ENCODE results near the gene ATP8A2. TPM values are rescaled to one million over a fixed set of nuclear protein-coding genes. Genes with fewer than 3 reads are reported as not detected.
A peak's percentile ranks its signal among the peaks of the same experiment; 100 is the strongest.

ATP8A2 gene
- polyA plus RNA-seq, 6 donors from 2014 or later = 0.03 TPM; not detected in 5

GRCh38 chr13:25371158-25371874, 458 bp upstream of the ATP8A2 start:
- H3K27me3 Mint-ChIP-seq = peaks cover 71 to 76% (median 71%) of the 10 kb centered on the region in 3 donors
- no peaks in the 10 kb centered on the region for H3K36me3 Mint-ChIP-seq
- H3K4me1 Mint-ChIP-seq = peaks cover 4 to 9% (median 8%) of the 10 kb centered on the region in 3 donors
- DNase-seq (no peak), ATAC-seq (ENCODE audit: low read depth in 2 of 2) (no peak)
- H3K9me3 Mint-ChIP-seq = peaks cover 0 to 3% (median 0%) of the 10 kb centered on the region in 7 donors
- H3K27ac Mint-ChIP-seq = no peak overlapping the region
- H3K4me3 Mint-ChIP-seq = peak overlapping the region; percentile 38 to 84 (median 67)

DNA sequence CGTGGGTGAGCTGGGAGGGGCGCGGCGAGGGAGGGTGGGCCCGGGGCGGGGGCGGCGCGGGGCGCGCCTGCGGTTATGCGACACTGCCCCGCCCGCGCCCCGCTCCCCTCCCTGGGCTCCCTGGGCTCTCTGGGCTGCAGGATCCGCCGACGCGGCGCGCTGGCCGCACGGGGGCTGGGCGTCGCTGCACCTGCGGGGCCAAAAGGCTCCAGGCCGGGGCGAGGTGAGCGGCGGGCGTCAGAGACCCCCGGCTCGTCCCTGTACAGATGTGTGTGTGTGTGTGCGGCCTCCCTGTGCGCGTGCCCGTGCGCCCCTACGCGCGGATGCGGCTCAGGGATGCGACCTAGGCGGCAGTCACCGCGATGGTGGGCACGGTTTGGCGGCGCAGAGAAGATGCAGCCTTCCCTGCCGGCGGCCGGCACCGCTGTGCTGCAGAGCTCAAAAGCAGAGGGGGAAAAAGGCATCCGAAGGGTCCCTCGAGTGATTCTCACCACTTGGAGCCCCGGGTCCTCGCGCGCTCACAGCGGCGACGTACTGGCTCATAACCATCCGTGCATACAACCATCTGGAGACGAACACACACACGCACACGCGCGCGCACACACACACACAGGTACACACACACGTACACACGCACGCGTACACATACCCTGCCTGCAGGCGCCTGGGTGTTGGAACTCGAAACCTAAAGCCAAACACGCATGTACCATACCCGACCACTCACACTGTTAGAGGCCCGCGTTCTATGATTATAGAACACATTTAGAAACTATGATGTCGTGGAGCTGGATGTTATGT, 709 bp downstream of the ATP8A2 start:
- no peak overlapping the region for H3K27ac Mint-ChIP-seq
- H3K27me3 Mint-ChIP-seq = peaks cover 67 to 71% (median 70%) of the 10 kb centered on the region in 3 donors
- H3K4me1 Mint-ChIP-seq = peaks cover 4 to 9% (median 8%) of the 10 kb centered on the region in 3 donors
- DNase-seq (no peak), ATAC-seq (ENCODE audit: low read depth in 2 of 2) (peak in 1 of 2 donors; percentile 18)
- H3K36me3 Mint-ChIP-seq = no peaks in the 10 kb centered on the region
- H3K4me3 Mint-ChIP-seq = peak overlapping the region in 5 of 8 donors; percentile 22 to 80 (median 49)
- H3K9me3 Mint-ChIP-seq = peaks cover 0 to 3% (median 0%) of the 10 kb centered on the region in 7 donors

DNA sequence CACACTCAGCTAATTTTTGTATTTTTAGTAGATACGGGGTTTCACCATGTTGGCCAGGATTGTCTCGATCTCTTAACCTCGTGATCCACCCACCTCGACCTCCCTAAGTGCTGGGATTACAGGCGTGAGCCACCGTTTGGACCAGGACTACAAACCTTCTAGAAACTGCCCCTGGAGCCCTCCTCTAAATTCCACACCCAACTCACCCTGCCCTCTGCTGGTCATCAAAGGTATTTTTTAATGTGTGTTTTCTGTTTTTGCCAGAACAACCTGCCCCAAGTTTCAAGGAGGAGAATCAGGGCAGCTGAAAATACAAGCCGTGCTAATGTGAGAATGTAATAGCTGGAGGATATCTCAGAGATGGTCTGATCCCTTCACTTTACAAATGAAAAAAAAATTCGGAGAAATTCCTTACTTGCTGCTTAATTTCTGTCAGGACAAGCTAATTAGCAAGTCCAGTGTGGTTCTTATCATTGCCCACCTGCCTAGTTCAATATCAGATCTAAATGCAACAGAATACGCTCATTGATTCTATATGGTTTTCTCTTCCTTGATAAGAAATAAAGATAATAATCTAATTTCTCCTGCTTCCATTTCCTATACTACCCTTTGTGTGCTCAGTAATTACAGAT, 4.1 kb downstream of the ATP8A2 start:
- no peak for ATAC-seq (ENCODE audit: low read depth in 2 of 2)
- Mint-ChIP-seq H3K9me3 (peaks cover 0 to 3% (median 0%) of the 10 kb centered on the region in 7 donors), H3K27me3 (peaks cover 46 to 63% (median 59%) of the 10 kb centered on the region in 3 donors), H3K36me3 (no peaks in the 10 kb centered on the region), H3K4me3 (no peak overlapping the region), H3K4me1 (peaks cover 4 to 8% (median 4%) of the 10 kb centered on the region in 3 donors), H3K27ac (no peak overlapping the region)
- peak; percentile 43 for DNase-seq

DNA sequence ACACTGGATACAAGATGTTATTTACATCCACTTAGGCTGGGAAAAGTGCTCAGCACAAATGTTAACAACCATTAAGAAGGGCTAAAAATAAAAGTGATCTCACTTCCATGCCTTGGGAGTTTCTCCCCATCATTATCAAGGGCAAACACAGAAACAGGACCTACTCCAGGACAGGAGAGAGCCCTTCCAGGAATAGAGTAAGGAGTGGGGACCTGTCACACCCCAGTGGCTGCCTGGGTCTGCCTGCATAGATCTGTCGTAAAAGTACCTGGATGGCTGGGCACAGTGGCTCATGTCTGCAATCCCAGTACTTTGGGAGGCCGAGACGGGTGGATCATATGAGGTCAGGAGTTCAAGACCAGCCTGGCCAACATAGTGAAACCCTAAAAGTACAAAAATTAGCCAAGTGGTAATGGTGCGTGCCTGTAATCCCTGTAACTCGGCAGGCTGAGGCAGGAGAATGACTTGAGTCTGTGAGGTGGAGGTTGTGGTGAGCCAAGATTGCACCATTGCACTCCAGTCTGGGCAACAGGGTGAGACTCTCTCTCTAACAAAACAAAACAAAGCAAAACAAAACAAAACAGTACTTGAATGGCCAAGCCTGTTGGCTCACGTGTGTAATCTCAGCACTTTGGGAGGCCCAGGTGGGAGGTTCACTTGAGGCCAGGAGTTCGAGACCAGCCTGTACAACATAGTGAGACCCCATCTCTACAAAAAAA, 5.6 kb downstream of the ATP8A2 start:
- Mint-ChIP-seq H3K27me3 (peaks cover 47 to 66% (median 61%) of the 10 kb centered on the region in 3 donors), H3K4me3 (no peak overlapping the region), H3K4me1 (peaks cover 0 to 4% (median 1%) of the 10 kb centered on the region in 3 donors), H3K36me3 (no peaks in the 10 kb centered on the region), H3K27ac (no peak overlapping the region), H3K9me3 (no peaks in the 10 kb centered on the region)
- ATAC-seq (ENCODE audit: low read depth in 2 of 2) = no peak
- no peak for DNase-seq

DNA sequence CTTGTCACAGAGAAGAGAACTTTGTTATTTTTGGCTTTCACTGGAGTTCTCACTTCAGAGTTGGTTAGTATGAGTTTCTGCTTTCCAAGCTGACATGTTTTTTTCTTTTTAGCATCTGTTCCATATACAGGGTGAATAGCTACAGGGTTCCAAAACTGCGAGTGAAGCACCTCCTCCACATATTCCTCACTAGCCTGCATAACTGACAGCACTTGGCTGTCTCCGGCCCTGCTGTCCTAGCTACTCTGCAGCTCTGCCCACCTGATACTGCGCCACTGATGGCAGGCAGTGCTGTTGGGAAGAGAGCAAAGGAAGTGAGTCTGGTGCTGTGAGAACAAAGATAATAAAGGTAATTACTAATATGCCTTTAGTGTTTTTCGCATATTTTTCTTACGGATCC, 6.8 kb downstream of the ATP8A2 start:
- H3K27ac Mint-ChIP-seq = no peak overlapping the region
- H3K4me1 Mint-ChIP-seq = peaks cover 0 to 4% (median 1%) of the 10 kb centered on the region in 3 donors
- H3K4me3 Mint-ChIP-seq = no peak overlapping the region
- H3K27me3 Mint-ChIP-seq = peaks cover 41 to 58% (median 56%) of the 10 kb centered on the region in 3 donors
- H3K9me3 Mint-ChIP-seq = no peaks in the 10 kb centered on the region
- H3K36me3 Mint-ChIP-seq = no peaks in the 10 kb centered on the region
- ATAC-seq (ENCODE audit: low read depth in 2 of 2) = no peak
- no peak for DNase-seq

- Mint-ChIP-seq H3K4me1 (peaks cover 0 to 4% (median 1%) of the 10 kb centered on the region in 3 donors), H3K36me3 (no peaks in the 10 kb centered on the region), H3K4me3 (no peak overlapping the region), H3K9me3 (no peaks in the 10 kb centered on the region), H3K27ac (no peak overlapping the region), H3K27me3 (peaks cover 40 to 58% (median 52%) of the 10 kb centered on the region in 3 donors)
- no peak for ATAC-seq (ENCODE audit: low read depth in 2 of 2)
- DNase-seq = no peak
These were observed 7.2 kb downstream of the ATP8A2 start for GRCh38 chr13:25379011-25379410.

DNA sequence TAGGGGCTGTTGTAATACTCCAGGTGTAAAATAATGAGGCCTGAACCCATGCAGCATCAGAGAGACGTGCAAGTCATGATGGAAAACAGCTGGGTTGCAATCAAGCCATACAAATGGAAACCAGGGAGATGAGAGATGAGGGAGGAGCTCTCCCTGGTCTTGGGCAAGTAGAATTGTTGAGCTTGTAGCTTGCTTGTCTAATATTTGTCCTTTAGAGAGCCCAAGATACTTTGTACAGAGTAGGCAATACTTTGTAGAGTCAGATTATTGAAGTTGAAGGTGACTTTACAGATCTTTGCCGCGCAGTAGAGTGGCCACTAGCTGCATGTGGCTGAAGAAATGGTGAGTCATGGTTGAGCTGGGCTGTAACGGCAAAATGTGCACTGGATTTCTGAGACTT, 8.3 kb downstream of the ATP8A2 start:
- Mint-ChIP-seq H3K27ac (no peak overlapping the region), H3K4me1 (peaks cover 0 to 4% (median 1%) of the 10 kb centered on the region in 3 donors), H3K4me3 (no peak overlapping the region), H3K36me3 (no peaks in the 10 kb centered on the region), H3K27me3 (peaks cover 35 to 59% (median 52%) of the 10 kb centered on the region in 3 donors), H3K9me3 (peaks cover 0 to 4% (median 0%) of the 10 kb centered on the region in 7 donors)
- no peak for ATAC-seq (ENCODE audit: low read depth in 2 of 2)
- no peak for DNase-seq

GRCh38 chr13:25380741-25381324, 9.1 kb downstream of the ATP8A2 start:
- no peak for DNase-seq
- no peak overlapping the region for H3K27ac Mint-ChIP-seq
- H3K36me3 Mint-ChIP-seq = no peaks in the 10 kb centered on the region
- H3K4me1 Mint-ChIP-seq = peaks cover 0 to under 1% (median 0%) of the 10 kb centered on the region in 3 donors
- peaks cover 0 to 4% (median 0%) of the 10 kb centered on the region in 7 donors for H3K9me3 Mint-ChIP-seq
- ATAC-seq (ENCODE audit: low read depth in 2 of 2) = no peak
- peaks cover 28 to 52% (median 46%) of the 10 kb centered on the region in 3 donors for H3K27me3 Mint-ChIP-seq
- no peak overlapping the region for H3K4me3 Mint-ChIP-seq

GRCh38 chr13:25384758-25385410, 13.1 kb downstream of the ATP8A2 start:
- no peak overlapping the region for H3K4me3 Mint-ChIP-seq
- H3K9me3 Mint-ChIP-seq = peaks cover 0 to 4% (median 0%) of the 10 kb centered on the region in 7 donors
- H3K36me3 Mint-ChIP-seq = no peaks in the 10 kb centered on the region
- no peak for DNase-seq
- no peak overlapping the region for H3K27ac Mint-ChIP-seq
- H3K4me1 Mint-ChIP-seq = no peaks in the 10 kb centered on the region
- peaks cover 30 to 52% (median 52%) of the 10 kb centered on the region in 3 donors for H3K27me3 Mint-ChIP-seq
- ATAC-seq (ENCODE audit: low read depth in 2 of 2) = no peak

GRCh38 chr13:25391932-25392331, 20.2 kb downstream of the ATP8A2 start:
- peak overlapping the region in 1 of 8 donors; percentile 77 for H3K4me3 Mint-ChIP-seq
- peaks cover 20 to 49% (median 27%) of the 10 kb centered on the region in 3 donors for H3K27me3 Mint-ChIP-seq
- no peaks in the 10 kb centered on the region for H3K36me3 Mint-ChIP-seq
- peaks cover 0 to 13% (median 9%) of the 10 kb centered on the region in 7 donors for H3K9me3 Mint-ChIP-seq
- H3K27ac Mint-ChIP-seq = no peak overlapping the region
- no peaks in the 10 kb centered on the region for H3K4me1 Mint-ChIP-seq
- DNase-seq (no peak), ATAC-seq (ENCODE audit: low read depth in 2 of 2) (no peak)

DNA sequence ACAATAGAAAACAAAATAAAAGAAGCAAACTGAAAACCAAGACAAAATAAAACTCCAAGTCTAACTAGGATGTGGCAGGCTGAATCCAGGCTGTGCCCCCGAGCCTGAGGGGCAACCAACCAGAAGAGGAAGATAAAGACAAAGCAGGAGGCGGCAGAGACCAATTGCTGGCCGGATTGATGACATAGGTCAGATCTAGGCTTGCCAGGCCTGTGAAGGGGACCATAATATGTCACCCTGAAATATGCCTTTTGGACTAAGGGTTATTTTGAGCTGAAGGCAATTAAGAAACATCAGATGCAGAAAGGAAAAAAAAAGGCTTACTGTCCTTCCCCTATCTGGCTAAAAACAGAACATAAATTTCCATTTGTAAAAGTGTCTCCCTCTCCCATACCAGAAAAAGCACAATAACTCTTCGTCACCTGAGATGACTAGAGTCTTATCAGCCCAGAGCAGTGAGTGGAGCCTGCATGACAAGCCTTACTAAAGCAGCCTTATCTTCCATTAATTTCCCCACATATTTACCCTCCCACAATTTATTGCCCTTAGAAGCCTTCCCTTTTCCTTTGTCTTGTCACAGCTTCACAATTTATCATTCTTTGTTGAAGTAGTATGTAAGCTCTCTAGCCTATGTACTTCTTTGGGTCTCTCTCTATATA, 22.8 kb downstream of the ATP8A2 start:
- Mint-ChIP-seq H3K27me3 (peaks cover 9 to 42% (median 24%) of the 10 kb centered on the region in 3 donors), H3K36me3 (no peaks in the 10 kb centered on the region), H3K4me3 (no peak overlapping the region), H3K4me1 (no peaks in the 10 kb centered on the region), H3K9me3 (peaks cover 0 to 13% (median 9%) of the 10 kb centered on the region in 7 donors), H3K27ac (no peak overlapping the region)
- ATAC-seq (ENCODE audit: low read depth in 2 of 2) (no peak), DNase-seq (no peak)

- H3K27ac Mint-ChIP-seq = no peak overlapping the region
- ATAC-seq (ENCODE audit: low read depth in 2 of 2) (no peak), DNase-seq (no peak)
- H3K4me3 Mint-ChIP-seq = no peak overlapping the region
- H3K9me3 Mint-ChIP-seq = peaks cover 0 to 13% (median 10%) of the 10 kb centered on the region in 7 donors
- H3K27me3 Mint-ChIP-seq = peaks cover 13 to 34% (median 17%) of the 10 kb centered on the region in 3 donors
- no peaks in the 10 kb centered on the region for H3K36me3 Mint-ChIP-seq
- H3K4me1 Mint-ChIP-seq = no peaks in the 10 kb centered on the region
These were observed 26.0 kb downstream of the ATP8A2 start for GRCh38 chr13:25397763-25398162.

All from naive B cell (primary cell).